ENCODE measurements around the gene ARHGAP24.

Gene ARHGAP24

GRCh38 chr4:85937507-85937906, 462.6 kb downstream of the ARHGAP24 start:
- H4K8ac ChIP-seq (ENCODE audit: low read depth, low read length) = no peak overlapping the region
- no peaks in the 10 kb centered on the region for H3K36me3 ChIP-seq (ENCODE audit: control insufficient read depth in 1 of 2, insufficient read depth in 2 of 2, low read length in 2 of 2)
- no peak overlapping the region for H3K9ac ChIP-seq (ENCODE audit: low read length)
- H3K4me2 ChIP-seq (ENCODE audit: low read length) = no peak overlapping the region
- H3K18ac ChIP-seq (ENCODE audit: low read length) = no peak overlapping the region
- peaks cover 3 to 4% of the 10 kb centered on the region in 2 experiments for H3K4me1 ChIP-seq (ENCODE audit: control insufficient read depth in 1 of 2, insufficient read depth in 2 of 2, low read length in 2 of 2)
- no CpG with 5 or more reads among the region's 2 CpGs for WGBS (ENCODE audit: extremely low coverage, insufficient coverage, insufficient read length)
- no peak overlapping the region for H3K14ac ChIP-seq (ENCODE audit: low read length)
- DNase-seq = no peak
- H4K12ac ChIP-seq (ENCODE audit: low read depth, low read length) = no peak overlapping the region
- H2BK120ac ChIP-seq (ENCODE audit: insufficient read depth, low read length, poor library complexity) = no peak overlapping the region
- no peak overlapping the region for H2AK5ac ChIP-seq (ENCODE audit: low read length)
- no peak overlapping the region for H2BK5ac ChIP-seq (ENCODE audit: low read depth, low read length, poor library complexity)
- no peaks in the 10 kb centered on the region for H3K79me1 ChIP-seq (ENCODE audit: low read length)
- H4K91ac ChIP-seq (ENCODE audit: low read depth, low read length) = no peak overlapping the region
- no peak overlapping the region for H2AFZ ChIP-seq (ENCODE audit: insufficient read depth, low read length, poor library complexity)
- no peak overlapping the region for H3K23ac ChIP-seq (ENCODE audit: low read length)
- no peaks in the 10 kb centered on the region for H3K79me2 ChIP-seq (ENCODE audit: control insufficient read depth, insufficient read depth, low read length, poor library complexity)
- no peak overlapping the region for H3K4me3 ChIP-seq (ENCODE audit: low read depth, low read length)
- H3K4ac ChIP-seq (ENCODE audit: low read depth, low read length) = no peak overlapping the region
- no peaks in the 10 kb centered on the region for H3K9me3 ChIP-seq (ENCODE audit: insufficient read depth, low read depth, low read length)
- H3K27ac ChIP-seq (ENCODE audit: low read depth, low read length) = no peak overlapping the region
- no peak overlapping the region for H2BK12ac ChIP-seq (ENCODE audit: low read length)
- no peaks in the 10 kb centered on the region for H3K27me3 ChIP-seq (ENCODE audit: insufficient read depth, low read length)

- no peaks in the 10 kb centered on the region for H3K4me1 ChIP-seq (ENCODE audit: control insufficient read depth in 1 of 2, insufficient read depth in 2 of 2, low read length in 2 of 2)
- H3K4ac ChIP-seq (ENCODE audit: low read depth, low read length) = no peak overlapping the region
- no peaks in the 10 kb centered on the region for H3K9me3 ChIP-seq (ENCODE audit: insufficient read depth, low read depth, low read length)
- H4K12ac ChIP-seq (ENCODE audit: low read depth, low read length) = no peak overlapping the region
- H3K79me2 ChIP-seq (ENCODE audit: control insufficient read depth, insufficient read depth, low read length, poor library complexity) = no peaks in the 10 kb centered on the region
- no peaks in the 10 kb centered on the region for H3K27me3 ChIP-seq (ENCODE audit: insufficient read depth, low read length)
- H3K79me1 ChIP-seq (ENCODE audit: low read length) = no peaks in the 10 kb centered on the region
- H4K8ac ChIP-seq (ENCODE audit: low read depth, low read length) = no peak overlapping the region
- H2AFZ ChIP-seq (ENCODE audit: insufficient read depth, low read length, poor library complexity) = no peak overlapping the region
- no peak overlapping the region for H3K4me3 ChIP-seq (ENCODE audit: low read depth, low read length)
- H2BK120ac ChIP-seq (ENCODE audit: insufficient read depth, low read length, poor library complexity) = no peak overlapping the region
- no peak overlapping the region for H3K14ac ChIP-seq (ENCODE audit: low read length)
- H3K9ac ChIP-seq (ENCODE audit: low read length) = no peak overlapping the region
- no peaks in the 10 kb centered on the region for H3K36me3 ChIP-seq (ENCODE audit: control insufficient read depth in 1 of 2, insufficient read depth in 2 of 2, low read length in 2 of 2)
- H3K18ac ChIP-seq (ENCODE audit: low read length) = no peak overlapping the region
- DNase-seq = peak in 1 of 2 donors; percentile 43
- H4K91ac ChIP-seq (ENCODE audit: low read depth, low read length) = no peak overlapping the region
- H2BK5ac ChIP-seq (ENCODE audit: low read depth, low read length, poor library complexity) = no peak overlapping the region
- no CpG with 5 or more reads among the region's 5 CpGs for WGBS (ENCODE audit: extremely low coverage, insufficient coverage, insufficient read length)
- H3K27ac ChIP-seq (ENCODE audit: low read depth, low read length) = no peak overlapping the region
- H3K4me2 ChIP-seq (ENCODE audit: low read length) = peak overlapping the region; percentile 4
- no peak overlapping the region for H2AK5ac ChIP-seq (ENCODE audit: low read length)
- H2BK12ac ChIP-seq (ENCODE audit: low read length) = no peak overlapping the region
- no peak overlapping the region for H3K23ac ChIP-seq (ENCODE audit: low read length)
Measured at GRCh38 chr4:85938062-85938461, 463.1 kb downstream of the ARHGAP24 start.

GRCh38 chr4:85938902-85939301, 464.0 kb downstream of the ARHGAP24 start:
- no CpG with 5 or more reads among the region's 2 CpGs for WGBS (ENCODE audit: extremely low coverage, insufficient coverage, insufficient read length)
- H3K27me3 ChIP-seq (ENCODE audit: insufficient read depth, low read length) = no peaks in the 10 kb centered on the region
- H3K18ac ChIP-seq (ENCODE audit: low read length) = no peak overlapping the region

GRCh38 chr4:85939595-85939994, 464.6 kb downstream of the ARHGAP24 start:
- H3K4me2 ChIP-seq (ENCODE audit: low read length) = no peak overlapping the region
- no peaks in the 10 kb centered on the region for H3K27me3 ChIP-seq (ENCODE audit: insufficient read depth, low read length)
- no peaks in the 10 kb centered on the region for H3K9me3 ChIP-seq (ENCODE audit: insufficient read depth, low read depth, low read length)
- H3K18ac ChIP-seq (ENCODE audit: low read length) = no peak overlapping the region
- no peak overlapping the region for H2AFZ ChIP-seq (ENCODE audit: insufficient read depth, low read length, poor library complexity)
- no peak overlapping the region for H2AK5ac ChIP-seq (ENCODE audit: low read length)
- no peaks in the 10 kb centered on the region for H3K36me3 ChIP-seq (ENCODE audit: control insufficient read depth in 1 of 2, insufficient read depth in 2 of 2, low read length in 2 of 2)
- H3K23ac ChIP-seq (ENCODE audit: low read length) = no peak overlapping the region
- H3K4me1 ChIP-seq (ENCODE audit: control insufficient read depth in 1 of 2, insufficient read depth in 2 of 2, low read length in 2 of 2) = no peaks in the 10 kb centered on the region
- no peaks in the 10 kb centered on the region for H3K79me2 ChIP-seq (ENCODE audit: control insufficient read depth, insufficient read depth, low read length, poor library complexity)
- no peak for DNase-seq
- no peak overlapping the region for H3K9ac ChIP-seq (ENCODE audit: low read length)
- no peaks in the 10 kb centered on the region for H3K79me1 ChIP-seq (ENCODE audit: low read length)
- no peak overlapping the region for H4K8ac ChIP-seq (ENCODE audit: low read depth, low read length)
- no CpG with 5 or more reads among the region's 6 CpGs for WGBS (ENCODE audit: extremely low coverage, insufficient coverage, insufficient read length)
- H2BK5ac ChIP-seq (ENCODE audit: low read depth, low read length, poor library complexity) = no peak overlapping the region
- H3K4ac ChIP-seq (ENCODE audit: low read depth, low read length) = no peak overlapping the region
- no peak overlapping the region for H4K12ac ChIP-seq (ENCODE audit: low read depth, low read length)
- H4K91ac ChIP-seq (ENCODE audit: low read depth, low read length) = no peak overlapping the region
- H3K4me3 ChIP-seq (ENCODE audit: low read depth, low read length) = no peak overlapping the region
- H2BK120ac ChIP-seq (ENCODE audit: insufficient read depth, low read length, poor library complexity) = no peak overlapping the region
- no peak overlapping the region for H2BK12ac ChIP-seq (ENCODE audit: low read length)
- H3K27ac ChIP-seq (ENCODE audit: low read depth, low read length) = no peak overlapping the region
- no peak overlapping the region for H3K14ac ChIP-seq (ENCODE audit: low read length)

More at GRCh38 chr4:85938902-85939301, 464.0 kb downstream of the ARHGAP24 start:
- H2BK5ac ChIP-seq (ENCODE audit: low read depth, low read length, poor library complexity) = no peak overlapping the region
- no peaks in the 10 kb centered on the region for H3K36me3 ChIP-seq (ENCODE audit: control insufficient read depth in 1 of 2, insufficient read depth in 2 of 2, low read length in 2 of 2)
- H3K9me3 ChIP-seq (ENCODE audit: insufficient read depth, low read depth, low read length) = no peaks in the 10 kb centered on the region
- no peak overlapping the region for H4K12ac ChIP-seq (ENCODE audit: low read depth, low read length)
- H3K14ac ChIP-seq (ENCODE audit: low read length) = no peak overlapping the region
- H3K9ac ChIP-seq (ENCODE audit: low read length) = no peak overlapping the region
- no peak overlapping the region for H4K91ac ChIP-seq (ENCODE audit: low read depth, low read length)
- no peak overlapping the region for H3K27ac ChIP-seq (ENCODE audit: low read depth, low read length)
- H3K4me2 ChIP-seq (ENCODE audit: low read length) = no peak overlapping the region
- no peak overlapping the region for H2AFZ ChIP-seq (ENCODE audit: insufficient read depth, low read length, poor library complexity)
- H2BK12ac ChIP-seq (ENCODE audit: low read length) = no peak overlapping the region
- no peaks in the 10 kb centered on the region for H3K4me1 ChIP-seq (ENCODE audit: control insufficient read depth in 1 of 2, insufficient read depth in 2 of 2, low read length in 2 of 2)
- H4K8ac ChIP-seq (ENCODE audit: low read depth, low read length) = no peak overlapping the region
- H3K4me3 ChIP-seq (ENCODE audit: low read depth, low read length) = no peak overlapping the region
- no peak overlapping the region for H3K23ac ChIP-seq (ENCODE audit: low read length)
- H2BK120ac ChIP-seq (ENCODE audit: insufficient read depth, low read length, poor library complexity) = no peak overlapping the region
- H2AK5ac ChIP-seq (ENCODE audit: low read length) = no peak overlapping the region
- H3K79me1 ChIP-seq (ENCODE audit: low read length) = no peaks in the 10 kb centered on the region
- H3K4ac ChIP-seq (ENCODE audit: low read depth, low read length) = no peak overlapping the region
- H3K79me2 ChIP-seq (ENCODE audit: control insufficient read depth, insufficient read depth, low read length, poor library complexity) = no peaks in the 10 kb centered on the region
- DNase-seq = peak in 1 of 2 donors; percentile 54
